ENCODE results near the gene NUDT8. TPM values are rescaled to one million over a fixed set of nuclear protein-coding genes. Genes with fewer than 3 reads are reported as not detected.

NUDT8 gene
- total and polyA plus RNA-seq, 2 donors (not counting 1 experiment from before 2014, with no cell fraction given) = 6.9 to 7.1 TPM

GRCh38 chr11:67651976-67652781, 22.4 kb upstream of the NUDT8 start:
- no peak for ATAC-seq (ENCODE audit: low read depth)
- intact Hi-C loops (cut with micrococcal nuclease) = no loop called here

More at GRCh38 chr11:67651976-67652781, 22.4 kb upstream of the NUDT8 start:
- Histone ChIP-seq H3K27me3 (replicated peaks in 1 of 4; ENCODE audit: control extremely low read depth in 1 of 4, control insufficient read depth in 3 of 4, insufficient read depth in 4 of 4, low read length in 3 of 4) (no peaks in the 10 kb centered on the region), H3K9ac (ENCODE audit: low read length) (no peak overlapping the region), H4K20me1 (ENCODE audit: control insufficient read depth, insufficient read depth, low read length, poor library complexity, severe bottlenecking) (no peaks in the 10 kb centered on the region), H3K4me1 (ENCODE audit: control insufficient read depth in 2 of 2, insufficient read depth in 2 of 2, low read length in 2 of 2) (peaks cover 35 to 40% of the 10 kb centered on the region in 2 donors), H3K36me3 (replicated peaks in 1 of 2; ENCODE audit: control extremely low read depth in 1 of 2, control insufficient read depth in 1 of 2, extremely low read depth in 1 of 2, insufficient read depth in 2 of 2, low read length in 1 of 2) (no peaks in the 10 kb centered on the region), H3K79me2 (ENCODE audit: control insufficient read depth, insufficient read depth, low read length) (no peaks in the 10 kb centered on the region), H2AFZ (ENCODE audit: insufficient read depth, low read depth, low read length, poor library complexity, severe bottlenecking) (no peak overlapping the region), H3K4me3 (ENCODE audit: control extremely low read depth in 1 of 5, extremely low read depth in 1 of 5, insufficient read depth in 1 of 5, low read depth in 2 of 5, low read length in 4 of 5) (no peak overlapping the region), H3K27ac (ENCODE audit: low read length in 2 of 2) (no peak overlapping the region), H3K4me2 (replicated peaks; ENCODE audit: low read depth, low read length, poor library complexity, severe bottlenecking) (no peak overlapping the region), H3K9me3 (ENCODE audit: control extremely low read depth in 1 of 3, control insufficient read depth in 2 of 3, insufficient read depth in 1 of 3, low read length in 2 of 3) (peaks cover 0 to 42% (median 11%) of the 10 kb centered on the region in 3 donors)
- DNase-seq = no peak
- Mint-ChIP-seq H3K4me3 (no peak overlapping the region), H3K27ac (no peak overlapping the region), H3K4me1 (peaks cover 41% of the 10 kb centered on the region), H3K27me3 (no peaks in the 10 kb centered on the region), H3K9me3 (ENCODE audit: insufficient read depth) (no peaks in the 10 kb centered on the region)
- ChIA-PET CTCF (interaction anchor here (0.9 to 9.2 kb wide), 4 partner anchors 7 to 80 kb away, joined by 3 to 149 read pairs (median 6); no protein-coding TSS in a partner anchor), POLR2A (interaction anchor here (0.7 kb wide), 1 partner anchor 37 kb away, joined by 7 read pairs; no protein-coding TSS in a partner anchor)
- 40% methylated on average over 2 of the region's 13 CpGs for WGBS (ENCODE audit: insufficient coverage)
- TF ChIP-seq EZH2 (IDR thresholded peaks at IDR 0.05; ENCODE audit: borderline replicate concordance, insufficient read depth, low read depth, low read length, poor library complexity, severe bottlenecking) (no peak), CTCF (IDR thresholded peaks at IDR 0.05) (no peak)

Data from B cell (primary cell).